ENCODE data around the gene BCL2L2. TPM values are rescaled to one million over a fixed set of nuclear protein-coding genes. Genes with fewer than 3 reads are reported as not detected.

BCL2L2 gene
- 24.1 and 28.4 TPM in 2 replicates for total RNA-seq (2013; cell fraction: nucleolus; rRNA removed)
- total RNA-seq (2014; rRNA removed) (5.8 and 6.3 TPM in 2 replicates), total RNA-seq (2014; rRNA removed; fragmentation: Illumina TruSeq; extraction: Trizol) (7.9 and 8.3 TPM in 2 replicates), total RNA-seq (2021) (9.7 and 12.5 TPM in 2 replicates), polyA plus RNA-seq (2011; rRNA removed) (14.7 and 15.4 TPM in 2 replicates), polyA plus RNA-seq (2014; fragmentation: Illumina TruSeq; extraction: Trizol) (9.6 and 10.1 TPM in 2 replicates), polyA plus RNA-seq (2014; fragmentation: Nextera tagmentation; extraction: Ambion mirVana) (1 to 10 TPM; 1.4 to 3.1 TPM), polyA plus RNA-seq (2014; rRNA removed) (13.3 and 14.0 TPM in 2 replicates), polyA plus RNA-seq (2016; fragmentation: Nextera tagmentation; extraction: Ambion mirVana) (1 to 10 TPM; 1.5 to 2.2 TPM), polyA minus RNA-seq (2011; rRNA and poly(A)+ RNA removed) (10.7 and 14.0 TPM in 2 replicates), Bru-seq, nascent RNA (percentile 92 among the genes with signal in this experiment), BruChase-seq, experiment 1, labeled RNA remaining after a 6-hour chase (percentile 97 among the genes with signal in this experiment), BruChase-seq, experiment 2, labeled RNA remaining after a 2-hour chase (percentile 96 among the genes with signal in this experiment)
- 8.3 TPM for polyA plus RNA-seq (2011; ENCODE audit: low read depth)
- 12.1 and 14.0 TPM in 2 replicates for polyA plus RNA-seq (2011; cell fraction: cytosol; rRNA removed)
- polyA plus RNA-seq (2011; cell fraction: nucleus; rRNA removed), result 21.4 and 22.2 TPM in 2 replicates
- 12.0 and 12.8 TPM in 2 replicates for polyA plus RNA-seq (2012)
- polyA minus RNA-seq (2011; cell fraction: cytosol; rRNA and poly(A)+ RNA removed), result 2.9 and 4.1 TPM in 2 replicates
- 10.4 and 16.9 TPM in 2 replicates for polyA minus RNA-seq (2011; cell fraction: nucleus; rRNA and poly(A)+ RNA removed)
- long read RNA-seq, experiment 1, partial matches to known transcripts, result 0 of 2 reads
- long read RNA-seq, experiment 1, other reads (novel, unspliced or antisense), result 2 of 2 reads
- long read RNA-seq, experiment 2, partial matches to known transcripts, result 0 of 2 reads
- long read RNA-seq, experiment 2, other reads (novel, unspliced or antisense), result 2 of 2 reads

- Histone ChIP-seq H3K27ac (ENCODE audit: control insufficient read depth, insufficient read depth) (peak within 1 kb of the TSS; percentile 91), H3K9ac (ENCODE audit: control insufficient read depth, insufficient read depth, low read length) (peak within 1 kb of the TSS; percentile 97), H3K4me3 (peak within 1 kb of the TSS; percentile 100), H3K79me2 (ENCODE audit: control insufficient read depth, insufficient read depth, low read length) (peaks cover 27% of the 10 kb centered on the region), H3K27me3 (replicated peaks in 1 of 2; ENCODE audit: control insufficient read depth in 2 of 2, insufficient read depth in 2 of 2, low read length in 1 of 2) (no peaks in the 10 kb centered on the region), H2AFZ (ENCODE audit: control insufficient read depth, low read depth, low read length) (peak within 1 kb of the TSS; percentile 53), H3K4me2 (ENCODE audit: control insufficient read depth, insufficient read depth) (peak within 1 kb of the TSS; percentile 80), H3K9me3 (replicated peaks; ENCODE audit: control insufficient read depth, insufficient read depth, low read length) (no peaks in the 10 kb centered on the region), H3K36me3 (ENCODE audit: control insufficient read depth in 2 of 2, insufficient read depth in 2 of 2, low read length in 1 of 2) (no peaks in the 10 kb centered on the region; a peak in 1 of 4 replicates), H4K20me1 (ENCODE audit: control insufficient read depth, insufficient read depth) (no peaks in the 10 kb centered on the region), H3K4me1 (ENCODE audit: control insufficient read depth, insufficient read depth, low read length) (peaks cover 20% of the 10 kb centered on the region)
- FAIRE-seq, result peak; percentile 91
- ChIA-PET POLR2A (interaction anchor here (0.6 to 3.7 kb wide), 5 partner anchors 10 to 375 kb away, joined by 3 to 55 read pairs (median 4); partner anchors contain the start of genes HOMEZ and PABPN1), SMC1A (ENCODE audit: uncharacterized antibody, unreplicated experiment) (interaction anchor here (0.8 to 2.3 kb wide), 4 partner anchors 10 to 20 kb away, joined by 3 to 17 read pairs (median 4); partner anchors contain the start of genes HOMEZ and PABPN1), RAD21 (ENCODE audit: unreplicated experiment) (interaction anchor here (0.6 to 8.7 kb wide), 4 partner anchors 15 to 746 kb away, joined by 3 to 103 read pairs (median 3); partner anchors contain the start of gene PABPN1), CTCF (interaction anchor here (0.9 to 4.5 kb wide), 11 partner anchors 10 to 435 kb away, joined by 3 to 37 read pairs (median 4); partner anchors contain the start of genes HOMEZ, LRP10 and PABPN1)
- intact Hi-C loops (cut with micrococcal nuclease; ENCODE audit: unreplicated experiment) (no loop called here), in situ Hi-C loops (cut with MboI) (loop anchor here (10.0 to 25.0 kb wide), 2 partner anchors 806 to 1128 kb away; partner anchors contain the start of genes DCAF11 and NRL)
- ATAC-seq, result peak; percentile 65
- no TSS peak for BruUV-seq (replicated peaks)
- WGBS (ENCODE audit: insufficient coverage, insufficient replicate concordance, low lambda C conversion rate, missing lambda C conversion rate), result 1% methylated on average over 20 of the region's 24 CpGs
- no peak for DNase-seq (ENCODE audit: low read depth, low spot score)
- TF ChIP-seq PAX5 (IDR thresholded peaks at IDR 0.05; ENCODE audit: borderline replicate concordance, low read depth, low read length) (no peak), CREB1 (IDR thresholded peaks at IDR 0.05; ENCODE audit: low read depth) (peak; percentile 98), USF2 (IDR thresholded peaks at IDR 0.05; ENCODE audit: borderline replicate concordance, low read depth, low read length) (no peak), BRCA1 (IDR thresholded peaks at IDR 0.05; ENCODE audit: low read depth, low read length) (no peak), MLLT1 (IDR thresholded peaks at IDR 0.05) (0 out of 2 replicates have a peak, but pooled peaks have one; percentile 19), POU2F2 (IDR thresholded peaks at IDR 0.05; ENCODE audit: borderline replicate concordance, low read depth, low read length) (no peak), SIX5 (IDR thresholded peaks at IDR 0.05; ENCODE audit: low read depth, low read length, severe bottlenecking) (peak; percentile 43), NFYA (IDR thresholded peaks at IDR 0.05; ENCODE audit: borderline replicate concordance, low read depth, low read length) (no peak), DPF2 (IDR thresholded peaks at IDR 0.05) (no peak), ZNF24 (IDR thresholded peaks at IDR 0.05) (no peak), MYC (IDR thresholded peaks at IDR 0.05; ENCODE audit: insufficient read depth, insufficient read length, insufficient replicate concordance, low read length, severe bottlenecking) (no peak), MTA2 (IDR thresholded peaks at IDR 0.05; ENCODE audit: low read depth) (no peak), POLR2A (IDR thresholded peaks at IDR 0.05; ENCODE audit: low read depth, low read length) (peak; percentile 91), FOS (IDR thresholded peaks at IDR 0.05; ENCODE audit: borderline replicate concordance, extremely low read depth, insufficient read length) (no peak), BCL3 (IDR thresholded peaks at IDR 0.05; ENCODE audit: borderline replicate concordance, insufficient read depth, low read depth, low read length, poor library complexity, severe bottlenecking) (no peak)
Observed at GRCh38 chr14:23306412-23307145, at the start of gene BCL2L2. TSS of gene BCL2L2 (plus strand) at chr14:23306833. CDS start at chr14:23307768, 935 bp downstream.

Data from GM12878 (cell line).